ENCODE data around the gene GNB4.

Gene GNB4

DNA sequence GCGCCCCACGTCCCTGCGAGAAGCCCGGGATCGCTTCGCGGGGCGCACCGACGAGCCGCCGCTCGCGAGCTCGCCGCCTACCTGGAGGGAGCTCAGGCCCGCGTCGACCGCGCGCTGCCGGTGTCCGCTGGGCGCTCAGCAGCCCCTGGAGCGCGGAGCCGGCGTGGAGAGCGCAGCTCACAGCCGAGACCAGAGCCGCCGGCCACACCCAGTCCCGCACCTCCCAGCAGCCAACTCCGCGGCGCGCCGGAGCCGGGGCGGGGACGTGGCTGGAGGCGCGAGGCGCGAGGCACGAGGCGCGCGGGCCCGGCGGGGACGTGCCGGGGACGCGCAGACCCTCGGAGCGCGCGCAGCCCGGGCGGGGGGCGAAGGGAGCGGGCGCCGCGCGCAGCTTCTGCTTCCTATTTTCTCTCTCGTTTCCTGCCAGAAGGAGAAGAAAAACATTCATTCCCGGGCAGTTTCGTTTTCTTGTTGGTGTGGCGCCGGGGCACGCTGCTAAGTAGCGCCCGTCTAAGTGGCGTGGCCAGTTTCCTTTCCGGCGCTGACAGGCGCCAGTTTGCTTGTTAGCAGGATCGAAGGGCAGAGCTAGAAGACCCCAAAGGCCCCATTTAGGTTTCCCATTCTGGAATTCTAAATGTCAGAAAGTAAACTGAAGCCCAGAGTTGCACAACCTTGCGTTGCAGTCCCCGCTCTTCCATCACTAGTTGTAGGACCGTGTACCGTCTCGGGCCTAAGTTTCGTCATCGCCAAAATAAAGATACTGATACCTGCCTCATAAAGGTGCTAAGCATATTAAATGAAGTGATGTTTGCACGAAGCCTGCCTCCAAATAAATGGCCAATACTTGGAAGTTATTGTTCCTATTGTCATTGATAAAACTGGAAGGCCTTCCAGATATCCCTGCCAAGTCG, at the start of gene GNB4:
Gene GNB4, minus strand, starts transcription at position 206 of the 911 bp plus-strand sequence. CDS start 25,270 bp downstream, outside the sequence.
- TF ChIP-seq, protein P1, sequence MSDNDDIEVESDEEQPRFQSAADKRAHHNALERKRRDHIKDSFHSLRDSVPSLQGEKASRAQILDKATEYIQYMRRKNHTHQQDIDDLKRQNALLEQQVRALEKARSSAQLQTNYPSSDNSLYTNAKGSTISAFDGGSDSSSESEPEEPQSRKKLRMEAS (IDR thresholded peaks at IDR 0.05): peak; percentile 97
- no peak for TF ChIP-seq YY1 (IDR thresholded peaks at IDR 0.05; ENCODE audit: low read depth)
- peak; percentile 15; the same call in 1 of the 2 replicates for TF ChIP-seq TEAD4 (IDR thresholded peaks at IDR 0.05)
- TF ChIP-seq CEBPB (IDR thresholded peaks at IDR 0.05): peak; percentile 64

DNA sequence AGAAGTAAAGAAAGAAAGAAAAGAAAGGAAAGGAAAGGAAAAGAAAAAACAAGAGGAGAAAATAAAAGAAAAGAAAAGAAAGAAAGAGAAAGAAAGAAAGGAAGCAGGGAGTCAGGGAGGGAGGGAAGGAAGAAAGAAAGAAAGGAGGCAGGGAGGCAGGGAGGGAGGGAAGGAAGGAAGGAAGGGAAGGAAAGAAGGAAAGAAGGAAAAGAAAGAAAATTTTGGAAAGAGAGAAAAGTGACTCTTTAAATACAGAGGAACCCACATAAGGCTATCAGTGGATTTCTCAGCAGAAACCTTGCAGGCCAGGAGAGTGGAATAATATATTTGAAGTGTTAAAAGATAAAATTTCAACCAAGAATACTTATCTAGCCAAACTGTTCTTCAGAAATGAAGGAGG, 44.2 kb upstream of the GNB4 start:
- TF ChIP-seq YY1 (IDR thresholded peaks at IDR 0.05; ENCODE audit: low read depth): no peak

DNA sequence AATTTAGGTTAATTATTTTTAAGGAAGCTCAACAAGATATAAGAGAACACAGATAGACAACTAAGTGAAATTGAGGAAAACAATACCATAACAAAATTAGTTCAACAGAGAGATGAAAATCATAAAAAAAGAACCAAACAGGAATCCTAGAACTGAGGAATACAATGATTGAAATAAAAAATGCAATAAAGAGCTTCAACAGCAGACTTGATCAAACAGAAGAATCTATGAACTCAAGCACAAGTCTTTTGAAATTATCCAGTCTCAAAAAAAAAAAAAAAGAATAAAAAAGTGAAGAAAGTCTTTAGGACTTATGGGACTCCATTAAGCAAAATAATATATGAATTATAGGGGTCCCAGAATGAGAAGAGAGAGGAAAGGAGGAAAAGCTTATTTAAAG, 42.0 kb upstream of the GNB4 start:
- TF ChIP-seq NFIC (IDR thresholded peaks at IDR 0.05) (no peak), TCF12 (IDR thresholded peaks at IDR 0.05; ENCODE audit: low read depth) (no peak), RAD21 (IDR thresholded peaks at IDR 0.05; ENCODE audit: low read depth) (no peak), CEBPB (IDR thresholded peaks at IDR 0.05) (no peak), YY1 (IDR thresholded peaks at IDR 0.05; ENCODE audit: low read depth) (no peak)
- TF ChIP-seq, protein P2, sequence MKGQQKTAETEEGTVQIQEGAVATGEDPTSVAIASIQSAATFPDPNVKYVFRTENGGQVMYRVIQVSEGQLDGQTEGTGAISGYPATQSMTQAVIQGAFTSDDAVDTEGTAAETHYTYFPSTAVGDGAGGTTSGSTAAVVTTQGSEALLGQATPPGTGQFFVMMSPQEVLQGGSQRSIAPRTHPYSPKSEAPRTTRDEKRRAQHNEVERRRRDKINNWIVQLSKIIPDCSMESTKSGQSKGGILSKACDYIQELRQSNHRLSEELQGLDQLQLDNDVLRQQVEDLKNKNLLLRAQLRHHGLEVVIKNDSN (IDR thresholded peaks at IDR 0.05): no peak
- TF ChIP-seq, protein P1 (IDR thresholded peaks at IDR 0.05): no peak

DNA sequence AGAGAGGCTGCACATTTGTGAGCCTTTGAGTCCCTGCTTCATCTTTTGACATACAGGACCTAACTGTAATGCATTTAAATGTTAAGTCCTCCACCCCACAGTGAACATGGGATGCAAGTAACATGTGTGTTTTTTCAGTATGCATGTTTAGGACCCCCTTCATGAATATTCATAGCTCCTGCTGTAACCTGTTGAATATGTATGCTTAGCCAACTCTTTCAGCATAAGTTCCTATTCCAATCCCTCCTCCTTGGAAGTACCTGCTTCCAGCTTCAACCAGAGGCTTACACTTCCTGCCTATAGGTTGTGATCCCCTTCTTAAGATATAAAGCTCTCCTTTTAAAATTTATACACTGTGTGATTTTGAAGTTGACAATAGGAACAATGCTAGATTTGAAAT, 36.9 kb upstream of the GNB4 start:
- TF ChIP-seq, protein P2 (IDR thresholded peaks at IDR 0.05): no peak

DNA sequence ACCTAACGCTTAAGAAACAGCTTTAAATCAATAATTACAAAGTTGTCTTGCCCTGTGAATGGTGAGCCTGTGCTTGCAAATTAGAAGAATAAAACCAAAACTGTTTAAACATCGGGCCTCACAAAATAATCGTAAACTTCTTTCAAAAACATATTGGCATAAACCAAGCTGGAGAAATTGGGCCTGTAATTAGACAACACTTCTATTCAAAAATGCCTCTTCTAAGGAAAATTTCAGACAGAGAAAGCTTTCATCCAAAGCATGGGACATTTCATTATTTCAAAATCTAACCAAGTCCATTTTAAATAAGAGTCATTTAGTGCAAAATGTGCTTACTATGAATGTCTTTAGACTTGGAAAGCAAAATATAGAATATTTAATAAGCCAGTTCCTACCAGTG, 35.5 kb upstream of the GNB4 start:
- TF ChIP-seq TAF1 (IDR thresholded peaks at IDR 0.05; ENCODE audit: low read depth) (no peak), EGR1 (IDR thresholded peaks at IDR 0.05) (no peak), RAD21 (IDR thresholded peaks at IDR 0.05; ENCODE audit: low read depth) (no peak)

DNA sequence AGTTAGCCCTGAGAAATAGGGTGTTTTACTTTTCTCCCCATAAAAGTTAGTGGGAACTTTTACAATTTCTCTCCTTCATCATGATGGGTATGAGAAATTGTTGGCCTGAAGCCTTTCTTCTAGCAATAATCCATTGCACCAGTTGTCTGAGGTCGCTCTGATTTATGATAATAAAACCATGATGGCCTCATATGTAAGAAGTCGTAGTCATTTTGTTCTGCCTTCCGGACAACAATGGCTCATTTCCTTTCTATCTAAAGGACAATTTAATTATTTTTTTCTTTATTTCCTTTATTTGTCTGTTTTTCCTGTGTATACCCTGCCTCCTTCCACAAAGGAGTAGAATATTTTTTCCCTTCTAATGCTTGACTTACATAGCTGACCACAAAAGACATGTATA, 31.6 kb upstream of the GNB4 start:
- TF ChIP-seq RAD21 (IDR thresholded peaks at IDR 0.05; ENCODE audit: low read depth) (no peak), EP300 (IDR thresholded peaks at IDR 0.05; ENCODE audit: borderline replicate concordance) (no peak), CEBPB (IDR thresholded peaks at IDR 0.05) (no peak), CREB1 (IDR thresholded peaks at IDR 0.05; ENCODE audit: low read depth) (no peak), ZBTB7A (IDR thresholded peaks at IDR 0.05; ENCODE audit: low read depth) (no peak), FOXM1 (IDR thresholded peaks at IDR 0.05; ENCODE audit: borderline replicate concordance, low read depth) (no peak), TEAD4 (IDR thresholded peaks at IDR 0.05) (no peak), NFIC (IDR thresholded peaks at IDR 0.05) (no peak), EGR1 (IDR thresholded peaks at IDR 0.05) (no peak), TCF12 (IDR thresholded peaks at IDR 0.05; ENCODE audit: low read depth) (no peak)
- TF ChIP-seq, protein P2 (IDR thresholded peaks at IDR 0.05): no peak
- TF ChIP-seq, protein P3, sequence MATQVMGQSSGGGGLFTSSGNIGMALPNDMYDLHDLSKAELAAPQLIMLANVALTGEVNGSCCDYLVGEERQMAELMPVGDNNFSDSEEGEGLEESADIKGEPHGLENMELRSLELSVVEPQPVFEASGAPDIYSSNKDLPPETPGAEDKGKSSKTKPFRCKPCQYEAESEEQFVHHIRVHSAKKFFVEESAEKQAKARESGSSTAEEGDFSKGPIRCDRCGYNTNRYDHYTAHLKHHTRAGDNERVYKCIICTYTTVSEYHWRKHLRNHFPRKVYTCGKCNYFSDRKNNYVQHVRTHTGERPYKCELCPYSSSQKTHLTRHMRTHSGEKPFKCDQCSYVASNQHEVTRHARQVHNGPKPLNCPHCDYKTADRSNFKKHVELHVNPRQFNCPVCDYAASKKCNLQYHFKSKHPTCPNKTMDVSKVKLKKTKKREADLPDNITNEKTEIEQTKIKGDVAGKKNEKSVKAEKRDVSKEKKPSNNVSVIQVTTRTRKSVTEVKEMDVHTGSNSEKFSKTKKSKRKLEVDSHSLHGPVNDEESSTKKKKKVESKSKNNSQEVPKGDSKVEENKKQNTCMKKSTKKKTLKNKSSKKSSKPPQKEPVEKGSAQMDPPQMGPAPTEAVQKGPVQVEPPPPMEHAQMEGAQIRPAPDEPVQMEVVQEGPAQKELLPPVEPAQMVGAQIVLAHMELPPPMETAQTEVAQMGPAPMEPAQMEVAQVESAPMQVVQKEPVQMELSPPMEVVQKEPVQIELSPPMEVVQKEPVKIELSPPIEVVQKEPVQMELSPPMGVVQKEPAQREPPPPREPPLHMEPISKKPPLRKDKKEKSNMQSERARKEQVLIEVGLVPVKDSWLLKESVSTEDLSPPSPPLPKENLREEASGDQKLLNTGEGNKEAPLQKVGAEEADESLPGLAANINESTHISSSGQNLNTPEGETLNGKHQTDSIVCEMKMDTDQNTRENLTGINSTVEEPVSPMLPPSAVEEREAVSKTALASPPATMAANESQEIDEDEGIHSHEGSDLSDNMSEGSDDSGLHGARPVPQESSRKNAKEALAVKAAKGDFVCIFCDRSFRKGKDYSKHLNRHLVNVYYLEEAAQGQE (IDR thresholded peaks at IDR 0.05; ENCODE audit: low read depth): no peak
- TF ChIP-seq, protein P1 (IDR thresholded peaks at IDR 0.05): no peak

DNA sequence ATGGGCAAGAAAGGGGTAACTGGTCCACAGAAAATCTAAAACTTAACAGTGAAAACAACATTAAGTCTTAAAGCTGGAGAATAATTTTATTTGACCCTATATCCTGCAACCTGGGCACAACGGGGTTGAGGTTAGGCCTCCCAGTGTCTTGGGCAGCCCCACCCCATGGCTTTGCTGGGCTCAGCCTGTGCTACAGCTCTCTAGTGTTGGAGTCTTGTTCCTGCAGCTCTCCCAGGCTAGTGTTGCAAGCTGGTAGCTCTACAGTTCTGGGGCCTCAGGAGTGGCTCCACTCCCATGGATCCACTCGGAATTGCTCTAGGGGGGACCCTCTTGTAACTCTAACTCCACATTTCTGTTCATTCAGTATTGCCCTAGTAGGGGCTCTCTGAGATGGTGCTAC, 24.9 kb upstream of the GNB4 start:
- no peak for TF ChIP-seq ZBTB7A (IDR thresholded peaks at IDR 0.05; ENCODE audit: low read depth)
- no peak for TF ChIP-seq NFIC (IDR thresholded peaks at IDR 0.05)
- TF ChIP-seq, protein P1 (IDR thresholded peaks at IDR 0.05): no peak
- TF ChIP-seq, protein P3 (IDR thresholded peaks at IDR 0.05; ENCODE audit: low read depth): no peak
- no peak for TF ChIP-seq TAF1 (IDR thresholded peaks at IDR 0.05; ENCODE audit: low read depth)
- no peak for TF ChIP-seq FOXM1 (IDR thresholded peaks at IDR 0.05; ENCODE audit: borderline replicate concordance, low read depth)
- TF ChIP-seq RAD21 (IDR thresholded peaks at IDR 0.05; ENCODE audit: low read depth): no peak
- no peak for TF ChIP-seq CREB1 (IDR thresholded peaks at IDR 0.05; ENCODE audit: low read depth)
- TF ChIP-seq EGR1 (IDR thresholded peaks at IDR 0.05): no peak
- no peak for TF ChIP-seq YY1 (IDR thresholded peaks at IDR 0.05; ENCODE audit: low read depth)
- TF ChIP-seq EP300 (IDR thresholded peaks at IDR 0.05; ENCODE audit: borderline replicate concordance): no peak
- no peak for TF ChIP-seq TEAD4 (IDR thresholded peaks at IDR 0.05)
- TF ChIP-seq, protein P2 (IDR thresholded peaks at IDR 0.05): no peak
- no peak for TF ChIP-seq CEBPB (IDR thresholded peaks at IDR 0.05)

All from Ishikawa (cell line).